Measurements from ENCODE around the gene COL4A2.

- TF ChIP-seq CTCF (IDR thresholded peaks at IDR 0.05), result no peak
- no peak for TF ChIP-seq POLR2A (IDR thresholded peaks at IDR 0.05)
These were observed 34.9 kb upstream of the COL4A2 start for GRCh38 chr13:110272227-110272626.

Measured in suprapubic skin (tissue), 3 donors.